ENCODE data around the gene COG7. TPM values are rescaled to one million over a fixed set of nuclear protein-coding genes. Genes with fewer than 3 reads are reported as not detected.
"Not testable (repeated sequence)": the region's sequence is repeated elsewhere in the genome, so short reads cannot be mapped to it uniquely, and the experiment has no call there.

Gene COG7
- total RNA-seq, 1 donor from 2014 or later: 17.7 TPM

- DNase-seq (ENCODE audit: low spot score): no peak
- no peak for TF ChIP-seq CTCF (IDR thresholded peaks at IDR 0.05)
- H3K4me1 Mint-ChIP-seq (ENCODE audit: low read depth): no peaks in the 10 kb centered on the region
- H3K9me3 Mint-ChIP-seq (ENCODE audit: low read depth): no peaks in the 10 kb centered on the region
- H3K27ac Mint-ChIP-seq (ENCODE audit: unreplicated experiment): no peak overlapping the region
- no peaks in the 10 kb centered on the region for H3K36me3 Mint-ChIP-seq (ENCODE audit: low read depth)
- H3K4me3 Mint-ChIP-seq (ENCODE audit: unreplicated experiment): no peak overlapping the region
- peaks cover 23% of the 10 kb centered on the region for H3K27me3 Mint-ChIP-seq (ENCODE audit: low read depth)
Observed at GRCh38 chr16:23371368-23371767, 81.6 kb downstream of the COG7 start.

GRCh38 chr16:23369416-23369815, 83.6 kb downstream of the COG7 start:
- Mint-ChIP-seq H3K4me1 (ENCODE audit: low read depth) (no peaks in the 10 kb centered on the region), H3K9me3 (ENCODE audit: low read depth) (no peaks in the 10 kb centered on the region)
- no peak for DNase-seq (ENCODE audit: low spot score)

GRCh38 chr16:23368469-23368868, 84.5 kb downstream of the COG7 start:
- H3K4me3 Mint-ChIP-seq (ENCODE audit: unreplicated experiment): no peak overlapping the region
- peaks cover 18% of the 10 kb centered on the region for H3K27me3 Mint-ChIP-seq (ENCODE audit: low read depth)
- TF ChIP-seq CTCF (IDR thresholded peaks at IDR 0.05): no peak
- H3K9me3 Mint-ChIP-seq (ENCODE audit: low read depth): no peaks in the 10 kb centered on the region
- DNase-seq (ENCODE audit: low spot score): no peak
- H3K27ac Mint-ChIP-seq (ENCODE audit: unreplicated experiment): no peak overlapping the region
- H3K4me1 Mint-ChIP-seq (ENCODE audit: low read depth): no peaks in the 10 kb centered on the region
- H3K36me3 Mint-ChIP-seq (ENCODE audit: low read depth): no peaks in the 10 kb centered on the region

More at GRCh38 chr16:23369416-23369815, 83.6 kb downstream of the COG7 start:
- no peak for TF ChIP-seq CTCF (IDR thresholded peaks at IDR 0.05)
- Mint-ChIP-seq H3K36me3 (ENCODE audit: low read depth) (no peaks in the 10 kb centered on the region), H3K27ac (ENCODE audit: unreplicated experiment) (no peak overlapping the region), H3K27me3 (ENCODE audit: low read depth) (peaks cover 20% of the 10 kb centered on the region), H3K4me3 (ENCODE audit: unreplicated experiment) (no peak overlapping the region)

- no peak for TF ChIP-seq CTCF (IDR thresholded peaks at IDR 0.05)
- H3K9me3 Mint-ChIP-seq (ENCODE audit: low read depth): no peaks in the 10 kb centered on the region
- no peak overlapping the region for H3K27ac Mint-ChIP-seq (ENCODE audit: unreplicated experiment)
- no peak overlapping the region for H3K4me3 Mint-ChIP-seq (ENCODE audit: unreplicated experiment)
- DNase-seq (ENCODE audit: low spot score): no peak
- peaks cover 16% of the 10 kb centered on the region for H3K27me3 Mint-ChIP-seq (ENCODE audit: low read depth)
- H3K4me1 Mint-ChIP-seq (ENCODE audit: low read depth): no peaks in the 10 kb centered on the region
- no peaks in the 10 kb centered on the region for H3K36me3 Mint-ChIP-seq (ENCODE audit: low read depth)
Observed at GRCh38 chr16:23367988-23368387, 85.0 kb downstream of the COG7 start.

GRCh38 chr16:23367564-23367963, 85.4 kb downstream of the COG7 start:
- H3K36me3 Mint-ChIP-seq (ENCODE audit: low read depth): no peaks in the 10 kb centered on the region
- no peak overlapping the region for H3K4me3 Mint-ChIP-seq (ENCODE audit: unreplicated experiment)
- no peaks in the 10 kb centered on the region for H3K4me1 Mint-ChIP-seq (ENCODE audit: low read depth)
- H3K9me3 Mint-ChIP-seq (ENCODE audit: low read depth): no peaks in the 10 kb centered on the region
- no peak for TF ChIP-seq CTCF (IDR thresholded peaks at IDR 0.05)
- peaks cover 16% of the 10 kb centered on the region for H3K27me3 Mint-ChIP-seq (ENCODE audit: low read depth)
- no peak for DNase-seq (ENCODE audit: low spot score)
- no peak overlapping the region for H3K27ac Mint-ChIP-seq (ENCODE audit: unreplicated experiment)

- H3K4me1 Mint-ChIP-seq (ENCODE audit: low read depth); DNase-seq (ENCODE audit: low spot score); H3K4me3 Mint-ChIP-seq (ENCODE audit: unreplicated experiment); H3K36me3 Mint-ChIP-seq (ENCODE audit: low read depth); H3K27ac Mint-ChIP-seq (ENCODE audit: unreplicated experiment); H3K9me3 Mint-ChIP-seq (ENCODE audit: low read depth): not testable (repeated sequence)
- peaks cover 16% of the 10 kb centered on the region for H3K27me3 Mint-ChIP-seq (ENCODE audit: low read depth)
Observed at GRCh38 chr16:23366341-23366740, 86.6 kb downstream of the COG7 start.

Data from chondrocyte (in vitro differentiated cells).